Osteocyte (in vitro differentiated cells): ENCODE results near the gene ARL3. TPM values are rescaled to one million over a fixed set of nuclear protein-coding genes. Genes with fewer than 3 reads are reported as not detected.

ENCODE experiments used
- DNase-seq: peaks from one replicate; pipeline ENCODE4 v3.0.0; 2021; ENCODE audit warnings: mixed read lengths; ENCODE audit not compliant: unreplicated experiment; ENCODE audit errors: extremely low spot score
- H3K27ac Mint-ChIP-seq: one replicate; pipeline ENCODE4 v1.8.0; 2021; ENCODE audit warnings: mild to moderate bottlenecking, mixed read lengths; ENCODE audit not compliant: unreplicated experiment
- H3K27me3 Mint-ChIP-seq: one replicate; pipeline ENCODE4 v1.8.0; 2021; ENCODE audit warnings: mixed read lengths; ENCODE audit not compliant: unreplicated experiment
- H3K36me3 Mint-ChIP-seq: one replicate; pipeline ENCODE4 v1.8.0; 2021; ENCODE audit warnings: mixed read lengths; ENCODE audit not compliant: unreplicated experiment
- H3K4me1 Mint-ChIP-seq: one replicate; pipeline ENCODE4 v1.8.0; 2021; ENCODE audit warnings: mixed read lengths; ENCODE audit not compliant: unreplicated experiment
- H3K4me3 Mint-ChIP-seq: one replicate; pipeline ENCODE4 v1.8.0; 2021; ENCODE audit warnings: mild to moderate bottlenecking, moderate library complexity, mixed read lengths; ENCODE audit not compliant: unreplicated experiment
- H3K9me3 Mint-ChIP-seq: one replicate; pipeline ENCODE4 v1.8.0; 2021; ENCODE audit warnings: mixed read lengths; ENCODE audit not compliant: unreplicated experiment
- CTCF ChIP-seq: fragments of 200-600 bp; sonication (generic); IDR thresholded peaks from 2 replicates; pipeline ENCODE4 v1.5.0; 2021; ENCODE audit warnings: antibody characterized with exemption, mild to moderate bottlenecking, moderate library complexity
- total RNA-seq: library from RNA; stranded (reverse); gene quantifications from 2 replicates; pipeline ENCODE4 v1.2.1, GENCODE V29; 2021

Gene ARL3
- total RNA-seq, 1 donor from 2014 or later, result 11.6 TPM

DNA sequence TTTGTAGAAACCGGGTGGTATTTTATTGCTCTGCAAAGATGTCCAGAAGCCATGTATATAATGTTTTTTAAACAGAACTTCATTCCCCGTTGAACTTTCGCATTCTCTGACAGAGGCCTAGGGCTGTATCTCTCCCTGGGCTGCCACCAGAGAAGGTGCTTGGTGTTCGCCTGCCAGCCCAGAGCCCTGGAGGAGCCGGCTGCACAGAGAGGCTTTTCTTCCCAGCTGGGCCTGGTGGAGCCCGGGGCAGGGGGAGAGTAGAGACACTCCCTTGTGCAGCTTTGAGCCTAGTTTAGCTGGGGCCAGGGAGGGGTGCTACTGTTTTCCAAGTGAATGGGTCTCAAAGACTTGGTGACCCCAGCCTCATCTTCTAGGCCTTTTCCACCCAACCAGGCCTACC lies 83.5 kb downstream of the ARL3 start:
- Mint-ChIP-seq H3K4me1 (peaks cover 77% of the 10 kb centered on the region), H3K4me3 (peak overlapping the region; percentile 24), H3K27me3 (no peaks in the 10 kb centered on the region), H3K9me3 (no peaks in the 10 kb centered on the region), H3K27ac (peak overlapping the region; percentile 97), H3K36me3 (no peaks in the 10 kb centered on the region)
- DNase-seq, result no peak
- TF ChIP-seq CTCF, result no peak

DNA sequence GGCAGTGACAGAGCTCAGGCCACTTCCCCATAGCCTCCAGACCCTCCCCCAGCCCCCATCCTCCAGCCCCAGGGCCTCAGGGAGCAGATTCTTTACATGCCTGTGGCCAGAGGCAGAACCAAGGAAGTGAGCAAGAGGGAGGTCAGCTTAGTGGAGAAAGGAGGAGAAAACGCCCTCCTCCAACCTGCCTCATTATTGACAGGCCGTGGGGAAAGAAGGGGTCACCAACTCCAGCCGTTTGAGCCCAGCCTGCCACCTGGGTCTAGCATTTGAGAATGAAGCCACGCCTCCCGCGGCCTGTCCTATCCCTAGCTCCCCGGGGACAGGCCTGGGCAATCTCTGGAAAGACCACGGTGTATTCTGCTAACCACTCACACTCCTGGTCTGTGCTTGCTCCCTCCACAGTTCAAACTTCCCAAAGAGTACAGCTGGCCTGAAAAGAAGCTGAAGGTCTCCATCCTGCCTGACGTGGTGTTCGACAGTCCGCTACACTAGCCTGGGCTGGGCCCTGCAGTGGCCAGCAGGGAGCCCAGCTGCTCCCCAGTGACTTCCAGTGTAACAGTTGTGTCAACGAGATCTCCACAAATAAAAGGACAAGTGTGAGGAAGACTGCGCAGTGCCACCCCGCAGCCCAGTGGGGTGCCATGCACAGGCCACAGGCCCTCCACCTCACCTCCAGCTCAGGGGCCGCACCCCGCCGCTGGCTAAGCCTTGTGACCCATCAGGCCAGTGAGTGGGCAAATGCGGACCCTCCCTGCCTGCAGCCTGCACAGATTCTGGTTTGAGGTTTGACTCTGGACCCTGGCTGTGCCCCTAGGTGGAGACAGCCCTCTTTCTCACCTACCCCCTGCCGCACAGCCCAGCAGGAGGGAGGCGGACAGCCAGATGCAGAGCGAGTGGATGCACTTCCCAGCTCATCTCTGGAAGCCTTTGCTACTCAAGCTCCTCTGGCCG lies 84.3 kb downstream of the ARL3 start:
- no peak for DNase-seq
- peak overlapping the region; percentile 97 for H3K27ac Mint-ChIP-seq
- peaks cover 77% of the 10 kb centered on the region for H3K4me1 Mint-ChIP-seq
- H3K36me3 Mint-ChIP-seq, result peaks cover under 1% of the 10 kb centered on the region
- H3K4me3 Mint-ChIP-seq, result peak overlapping the region; percentile 24
- H3K27me3 Mint-ChIP-seq, result no peaks in the 10 kb centered on the region
- no peak for TF ChIP-seq CTCF
- H3K9me3 Mint-ChIP-seq, result no peaks in the 10 kb centered on the region

DNA sequence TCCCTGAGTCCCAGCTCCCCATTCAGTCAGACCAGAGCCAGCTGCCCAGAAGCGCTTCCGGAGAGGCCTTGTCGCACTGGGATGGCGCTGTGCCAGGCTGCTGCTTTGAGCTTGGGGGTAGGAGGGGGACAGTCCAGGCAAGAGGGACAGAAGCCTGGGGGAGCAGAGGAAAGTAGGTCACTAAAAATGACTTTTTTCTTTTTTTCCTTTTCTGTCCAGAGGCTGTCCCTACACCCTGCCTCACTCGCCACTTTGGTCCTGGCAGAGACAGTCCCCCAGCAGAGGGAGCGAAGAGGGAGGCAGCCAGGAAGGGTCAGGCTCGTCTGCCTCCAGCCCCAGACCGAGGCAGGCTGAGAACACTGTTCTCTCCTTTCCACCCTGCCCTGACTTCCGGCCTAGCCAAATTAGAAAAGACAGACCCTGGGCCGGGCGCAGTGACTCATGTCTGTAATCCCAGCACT lies 85.7 kb downstream of the ARL3 start:
- H3K9me3 Mint-ChIP-seq, result no peaks in the 10 kb centered on the region
- DNase-seq, result peak; percentile 84
- H3K27ac Mint-ChIP-seq, result peak overlapping the region; percentile 97
- TF ChIP-seq CTCF, result no peak
- peaks cover 5% of the 10 kb centered on the region for H3K36me3 Mint-ChIP-seq
- no peak overlapping the region for H3K4me3 Mint-ChIP-seq
- H3K27me3 Mint-ChIP-seq, result no peaks in the 10 kb centered on the region
- H3K4me1 Mint-ChIP-seq, result peaks cover 72% of the 10 kb centered on the region

DNA sequence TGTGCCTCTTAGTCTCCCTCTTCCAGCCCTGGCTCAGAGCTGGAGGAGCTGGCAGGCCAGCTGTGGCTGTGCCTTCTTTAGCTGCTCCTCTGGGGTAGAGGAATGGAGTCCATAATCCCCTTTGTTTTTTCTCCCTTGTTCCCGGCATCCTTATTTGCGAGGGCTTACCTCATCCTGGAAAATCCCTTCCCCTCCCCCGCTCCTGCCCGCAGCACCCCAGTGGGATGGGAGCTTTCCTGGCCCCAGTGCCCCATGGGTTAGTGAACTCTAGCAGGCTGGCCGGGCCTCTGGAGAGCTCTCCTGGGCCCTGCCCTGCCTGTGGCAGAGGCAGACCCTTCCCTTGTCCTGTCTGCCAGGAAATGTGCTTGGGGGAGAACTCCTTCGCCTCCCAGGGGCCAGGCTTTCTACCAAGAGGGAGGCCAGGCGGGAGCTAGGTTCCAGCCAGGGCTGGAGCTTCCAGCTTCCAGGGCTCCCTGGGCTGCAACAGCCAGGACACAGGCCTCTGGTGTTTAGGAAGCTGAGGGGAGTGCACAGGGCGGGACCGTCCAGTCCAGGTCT lies 86.4 kb downstream of the ARL3 start:
- TF ChIP-seq CTCF, result no peak
- no peaks in the 10 kb centered on the region for H3K9me3 Mint-ChIP-seq
- H3K27me3 Mint-ChIP-seq, result no peaks in the 10 kb centered on the region
- H3K4me1 Mint-ChIP-seq, result peaks cover 65% of the 10 kb centered on the region
- H3K4me3 Mint-ChIP-seq, result no peak overlapping the region
- H3K27ac Mint-ChIP-seq, result peak overlapping the region; percentile 97
- peak; percentile 84 for DNase-seq
- peaks cover 9% of the 10 kb centered on the region for H3K36me3 Mint-ChIP-seq

DNA sequence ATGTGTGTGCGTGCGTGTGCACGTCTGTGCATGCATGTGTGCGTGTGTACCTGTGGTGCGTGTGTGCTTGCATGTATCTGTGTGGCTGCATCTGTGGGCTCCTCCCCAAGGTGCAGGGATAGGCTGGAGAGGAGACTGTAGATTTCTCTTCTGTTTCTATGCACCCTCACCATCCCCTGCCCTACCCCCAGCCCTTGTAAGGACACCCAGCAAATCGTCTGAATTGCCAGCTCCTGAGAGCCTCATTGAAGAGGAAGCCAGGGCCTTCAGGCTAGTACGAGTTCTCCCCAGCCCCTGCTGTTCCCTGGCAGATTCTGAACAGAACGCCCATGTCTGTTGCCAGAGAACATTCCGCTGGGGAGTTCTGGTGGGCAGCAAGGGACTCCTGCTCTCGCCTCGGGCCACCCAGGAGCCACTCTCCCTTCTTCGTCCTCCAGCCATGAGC lies 86.9 kb downstream of the ARL3 start:
- peak; percentile 83 for DNase-seq
- Mint-ChIP-seq H3K4me3 (no peak overlapping the region), H3K4me1 (peaks cover 60% of the 10 kb centered on the region), H3K9me3 (no peaks in the 10 kb centered on the region), H3K27me3 (no peaks in the 10 kb centered on the region), H3K27ac (peak overlapping the region; percentile 97), H3K36me3 (peaks cover 9% of the 10 kb centered on the region)
- TF ChIP-seq CTCF, result no peak
